ENCODE data around the gene ZNF768. TPM values are rescaled to one million over a fixed set of nuclear protein-coding genes. Genes with fewer than 3 reads are reported as not detected.

Gene ZNF768
- total RNA-seq, 1 donor from 2014 or later, result 14.7 TPM

Other genes starting within 250 kb of the ZNF768 start
- 20.9 TPM for gene CD2BP2, start 171.3 kb downstream of the ZNF768 start, total RNA-seq (ENCODE audit: insufficient read depth, low replicate concordance)
- 35.6 TPM for gene TBC1D10B, start 156.1 kb downstream of the ZNF768 start, total RNA-seq (ENCODE audit: insufficient read depth, low replicate concordance)
- not detected for gene MYL11, start 151.8 kb downstream of the ZNF768 start, total RNA-seq (ENCODE audit: insufficient read depth, low replicate concordance)
- gene SEPTIN1, start 144.0 kb downstream of the ZNF768 start, total RNA-seq (ENCODE audit: insufficient read depth, low replicate concordance), result 8.9 TPM
- 14.2 TPM for gene ZNF48, start 131.1 kb downstream of the ZNF768 start, total RNA-seq (ENCODE audit: insufficient read depth, low replicate concordance)
- gene ZNF771, start 119.0 kb downstream of the ZNF768 start, total RNA-seq (ENCODE audit: insufficient read depth, low replicate concordance), result 12.0 TPM
- gene DCTPP1, start 96.5 kb downstream of the ZNF768 start, total RNA-seq (ENCODE audit: insufficient read depth, low replicate concordance), result 10.1 TPM
- 6.3 TPM for gene SEPHS2, start 80.7 kb downstream of the ZNF768 start, total RNA-seq (ENCODE audit: insufficient read depth, low replicate concordance)
- 3.1 TPM for gene ITGAL, start 53.8 kb downstream of the ZNF768 start, total RNA-seq (ENCODE audit: insufficient read depth, low replicate concordance)
- gene ZNF747, start 8.3 kb upstream of the ZNF768 start, total RNA-seq (ENCODE audit: insufficient read depth, low replicate concordance), result 5.5 TPM
- gene ZNF764, start 31.8 kb upstream of the ZNF768 start, total RNA-seq (ENCODE audit: insufficient read depth, low replicate concordance), result 4.1 TPM
- 5.1 TPM for gene ZNF688, start 45.1 kb upstream of the ZNF768 start, total RNA-seq (ENCODE audit: insufficient read depth, low replicate concordance)
- gene ZNF785, start 59.1 kb upstream of the ZNF768 start, total RNA-seq (ENCODE audit: insufficient read depth, low replicate concordance), result 17.3 TPM
- gene ZNF689, start 83.8 kb upstream of the ZNF768 start, total RNA-seq (ENCODE audit: insufficient read depth, low replicate concordance), result 8.2 TPM
- 0.96 TPM for gene PRR14, start 124.4 kb upstream of the ZNF768 start, total RNA-seq (ENCODE audit: insufficient read depth, low replicate concordance)
- gene FBRS, start 131.9 kb upstream of the ZNF768 start, total RNA-seq (ENCODE audit: insufficient read depth, low replicate concordance), result 13.5 TPM
- 22.6 TPM for gene SRCAP, start 172.6 kb upstream of the ZNF768 start, total RNA-seq (ENCODE audit: insufficient read depth, low replicate concordance)
- 5.5 TPM for gene PHKG2, start 221.9 kb upstream of the ZNF768 start, total RNA-seq (ENCODE audit: insufficient read depth, low replicate concordance)
- not detected for gene CFAP119, start 235.5 kb upstream of the ZNF768 start, total RNA-seq (ENCODE audit: insufficient read depth, low replicate concordance)
- 28.6 TPM for gene RNF40, start 235.8 kb upstream of the ZNF768 start, total RNA-seq (ENCODE audit: insufficient read depth, low replicate concordance)